ENCODE data around the gene FAM131B. TPM values are rescaled to one million over a fixed set of nuclear protein-coding genes. Genes with fewer than 3 reads are reported as not detected.

The FAM131B gene
- total RNA-seq, 1 experiment from 2014 or later, result 2.2 TPM

DNA sequence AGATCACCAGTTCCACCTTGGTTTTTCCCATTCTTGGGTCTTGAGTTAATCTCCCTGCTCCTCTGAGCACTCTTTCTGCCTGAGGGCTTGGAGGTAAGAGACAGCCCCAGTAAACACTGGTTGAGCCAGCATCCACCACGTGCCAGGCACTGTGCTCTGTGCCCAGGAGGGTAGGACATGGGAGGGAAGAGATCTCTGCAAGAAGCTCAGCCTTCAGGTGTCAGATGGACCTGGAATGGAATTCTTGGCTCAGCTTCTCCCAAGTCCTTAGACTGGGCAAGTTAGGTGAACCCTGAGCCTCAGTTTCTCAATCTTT is 21.1 kb upstream of the FAM131B start:
- peak; percentile 7 for DNase-seq (ENCODE audit: low read depth)

DNA sequence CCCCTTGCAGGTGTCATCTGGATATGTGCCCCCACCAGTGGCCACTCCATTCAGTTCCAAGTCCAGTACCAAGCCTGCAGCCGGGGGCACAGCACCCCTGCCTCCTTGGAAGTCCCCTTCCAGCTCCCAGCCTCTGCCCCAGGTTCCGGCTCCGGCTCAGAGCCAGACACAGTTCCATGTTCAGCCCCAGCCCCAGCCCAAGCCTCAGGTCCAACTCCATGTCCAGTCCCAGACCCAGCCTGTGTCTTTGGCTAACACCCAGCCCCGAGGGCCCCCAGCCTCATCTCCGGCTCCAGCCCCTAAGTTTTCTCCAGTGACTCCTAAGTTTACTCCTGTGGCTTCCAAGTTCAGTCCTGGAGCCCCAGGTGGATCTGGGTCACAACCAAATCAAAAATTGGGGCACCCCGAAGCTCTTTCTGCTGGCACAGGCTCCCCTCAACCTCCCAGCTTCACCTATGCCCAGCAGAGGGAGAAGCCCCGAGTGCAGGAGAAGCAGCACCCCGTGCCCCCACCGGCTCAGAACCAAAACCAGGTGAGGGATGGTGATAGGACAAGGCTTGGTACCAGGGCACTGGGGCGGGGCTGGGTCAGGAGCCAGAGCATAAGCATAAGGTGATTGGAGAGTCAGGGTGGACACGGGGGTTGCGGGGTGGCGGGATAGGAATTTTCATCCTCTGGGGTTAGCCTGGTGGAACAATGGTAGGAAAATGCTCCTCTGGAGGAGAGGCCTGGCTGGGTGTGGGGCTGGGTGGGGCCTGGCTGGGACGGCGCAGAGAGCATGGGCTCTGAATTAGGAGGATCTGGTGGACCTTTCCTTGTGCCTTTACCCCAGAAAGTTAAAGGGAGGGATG is 20.5 kb upstream of the FAM131B start:
- DNase-seq (ENCODE audit: low read depth), result peak; percentile 11

DNA sequence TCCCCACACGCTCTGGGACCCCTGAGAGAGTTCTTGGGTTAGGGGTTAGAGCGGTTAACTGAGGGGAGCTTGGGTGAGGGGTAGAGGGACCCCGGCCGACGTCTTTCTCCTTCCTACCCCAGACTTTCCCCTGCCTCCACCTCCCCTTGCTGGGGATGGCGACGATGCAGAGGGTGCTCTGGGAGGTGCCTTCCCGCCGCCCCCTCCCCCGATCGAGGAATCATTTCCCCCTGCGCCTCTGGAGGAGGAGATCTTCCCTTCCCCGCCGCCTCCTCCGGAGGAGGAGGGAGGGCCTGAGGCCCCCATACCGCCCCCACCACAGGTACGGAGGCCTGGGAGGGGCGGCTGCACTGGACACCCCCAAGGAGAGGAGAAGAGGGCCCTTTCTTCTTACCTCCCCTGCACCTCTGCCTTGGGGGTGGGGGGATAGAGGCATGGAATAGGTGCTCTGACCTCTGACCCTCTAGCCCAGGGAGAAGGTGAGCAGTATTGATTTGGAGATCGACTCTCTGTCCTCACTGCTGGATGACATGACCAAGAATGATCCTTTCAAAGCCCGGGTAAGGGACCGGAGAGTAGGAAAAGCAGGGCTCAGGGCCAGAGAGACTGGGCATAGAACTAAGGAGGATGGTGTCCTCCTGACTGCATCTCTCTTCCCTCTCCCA is 19.7 kb upstream of the FAM131B start:
- DNase-seq (ENCODE audit: low read depth), result peak; percentile 16

DNA sequence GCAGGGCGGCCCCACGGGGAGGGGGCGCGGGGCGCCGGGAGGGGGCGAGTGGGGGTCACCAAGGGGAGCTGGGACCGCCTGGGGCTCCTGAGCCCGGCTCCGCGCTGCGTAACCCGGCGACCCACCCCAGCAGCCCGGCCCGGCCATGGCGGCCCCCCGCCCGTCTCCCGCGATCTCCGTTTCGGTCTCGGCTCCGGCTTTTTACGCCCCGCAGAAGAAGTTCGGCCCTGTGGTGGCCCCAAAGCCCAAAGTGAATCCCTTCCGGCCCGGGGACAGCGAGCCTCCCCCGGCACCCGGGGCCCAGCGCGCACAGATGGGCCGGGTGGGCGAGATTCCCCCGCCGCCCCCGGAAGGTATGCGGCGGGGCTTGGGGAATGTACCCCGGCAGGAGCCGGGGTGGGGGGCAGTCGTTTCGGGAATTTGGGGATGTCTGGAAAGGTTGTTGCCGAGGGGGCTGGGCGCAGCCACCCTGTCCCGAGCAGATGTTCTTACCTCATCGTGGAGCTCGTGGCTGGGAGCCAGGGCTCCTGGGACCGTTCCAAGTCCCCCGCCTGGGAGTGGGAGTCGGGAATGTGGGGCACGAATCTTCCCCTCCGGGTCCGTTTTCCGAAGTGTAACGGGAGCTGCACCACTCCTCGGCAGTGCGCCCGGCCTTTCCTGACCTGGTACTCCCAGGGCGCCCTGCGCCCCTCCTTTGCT is 19.1 kb upstream of the FAM131B start:
- DNase-seq (ENCODE audit: low read depth), result peak; percentile 78

DNA sequence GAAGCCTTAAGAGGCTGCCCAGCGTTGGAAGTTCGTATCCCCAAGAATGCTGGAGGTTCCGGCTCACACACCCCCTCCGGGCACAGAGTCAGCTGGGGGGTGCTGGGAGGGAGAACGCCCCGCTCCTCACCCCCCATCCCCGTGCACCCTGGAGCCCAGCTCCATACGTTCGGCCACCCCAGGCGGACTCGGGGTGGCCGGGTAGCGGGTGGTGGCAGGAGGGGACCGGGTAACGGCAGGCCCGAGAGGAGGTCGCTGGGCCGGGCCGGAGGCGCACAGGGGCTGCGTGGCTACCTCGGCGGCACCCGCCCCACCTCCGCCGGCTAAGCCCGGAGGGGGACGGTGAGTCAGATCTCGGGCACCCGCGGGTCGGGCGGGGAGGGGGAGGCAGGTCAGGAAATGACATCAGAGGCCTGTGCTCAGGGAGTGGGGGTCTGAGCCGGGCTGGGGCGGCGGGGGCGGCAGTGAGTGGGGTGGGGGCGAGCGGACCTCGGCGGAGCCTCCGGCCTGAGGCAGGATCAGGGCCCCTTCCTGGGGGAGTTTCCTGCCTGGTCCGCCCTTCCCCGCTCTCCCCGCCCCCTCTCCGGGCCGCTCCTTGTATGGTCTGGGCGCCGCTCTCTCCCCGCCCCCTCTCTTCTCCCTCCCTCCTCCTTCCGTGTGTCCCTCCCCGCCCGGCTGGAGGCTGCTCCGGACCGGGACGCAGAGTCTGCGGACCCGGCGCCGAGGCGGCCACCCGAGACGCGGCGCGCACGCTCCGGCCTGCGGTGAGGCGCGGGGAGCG is 18.3 kb upstream of the FAM131B start, which contains the start of gene ZYX:
TSS of gene ZYX (plus strand) at position 700 of the 781 bp plus-strand sequence. CDS start 227 bp downstream, outside the sequence.
- DNase-seq (ENCODE audit: low read depth), result peak; percentile 99

DNA sequence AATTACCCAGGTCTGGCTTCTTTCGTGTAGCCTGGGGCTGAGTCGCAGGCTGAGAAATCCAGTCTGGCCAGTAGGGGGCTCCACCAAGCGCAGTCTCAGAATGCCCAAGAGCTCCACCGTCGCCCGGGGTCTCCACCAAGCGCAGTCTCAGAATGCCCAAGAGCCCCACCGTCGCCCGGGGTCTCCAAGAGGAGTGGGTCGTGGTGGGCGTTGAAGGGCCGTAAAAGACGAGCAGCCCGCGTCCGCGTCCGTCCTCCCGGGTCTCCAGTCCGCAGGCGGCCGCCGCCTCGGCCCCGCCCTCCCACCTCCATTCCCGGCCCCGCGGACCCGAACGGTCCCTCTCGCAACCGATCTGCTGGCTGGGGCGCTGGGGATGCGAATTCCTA is 17.7 kb upstream of the FAM131B start:
- DNase-seq (ENCODE audit: low read depth), result peak; percentile 93

DNA sequence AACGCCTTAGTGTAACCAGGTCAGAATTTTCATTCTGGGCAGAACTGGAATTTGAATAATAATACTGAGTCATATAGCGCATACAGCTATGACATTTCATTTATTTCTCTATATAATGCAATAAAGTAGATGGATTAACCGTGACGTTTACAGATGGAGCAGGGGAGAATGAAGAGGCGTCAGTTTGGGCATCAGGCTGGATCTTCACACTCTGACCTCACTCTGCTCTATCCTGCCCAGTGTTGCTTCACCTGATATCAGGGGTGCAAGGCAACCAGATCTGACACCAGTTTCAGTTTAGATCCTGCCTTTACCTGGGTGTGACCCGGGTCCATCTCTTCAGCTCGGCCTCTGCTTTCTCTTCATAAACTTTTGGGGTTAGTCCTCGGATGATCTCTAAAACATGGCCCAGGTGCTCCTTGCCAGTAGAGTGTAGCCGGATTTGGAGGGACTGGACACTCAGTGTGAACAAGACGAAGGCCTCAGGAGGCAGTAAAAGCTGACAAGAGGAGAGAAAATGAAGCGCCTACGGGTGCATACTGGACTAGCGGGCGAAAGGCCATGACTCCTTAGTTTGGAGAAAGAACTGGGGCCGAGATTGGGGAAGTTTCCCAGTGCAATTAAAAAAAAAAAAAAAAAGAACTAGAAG is 17.2 kb upstream of the FAM131B start:
- DNase-seq (ENCODE audit: low read depth), result no peak

DNA sequence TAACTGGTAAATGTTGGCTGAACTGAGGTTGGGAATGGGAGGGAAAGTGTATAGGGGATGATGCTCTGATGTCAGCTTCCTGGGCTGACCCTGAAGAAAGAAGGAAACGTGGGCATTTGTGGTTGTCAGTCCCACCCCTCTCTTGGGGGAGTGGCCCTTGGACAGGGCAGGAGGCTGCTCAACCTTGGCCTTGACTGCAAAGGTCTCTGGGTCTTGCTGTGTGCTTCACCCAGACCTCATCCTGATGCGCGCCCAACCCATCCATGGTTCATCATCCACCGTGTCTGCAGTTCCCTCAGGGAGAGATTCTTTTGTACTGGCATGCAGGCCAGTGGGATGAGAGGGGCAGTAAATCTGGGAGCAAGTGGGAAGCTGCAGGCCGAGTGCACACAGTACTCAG is 13.9 kb upstream of the FAM131B start:
- DNase-seq (ENCODE audit: low read depth), result no peak

DNA sequence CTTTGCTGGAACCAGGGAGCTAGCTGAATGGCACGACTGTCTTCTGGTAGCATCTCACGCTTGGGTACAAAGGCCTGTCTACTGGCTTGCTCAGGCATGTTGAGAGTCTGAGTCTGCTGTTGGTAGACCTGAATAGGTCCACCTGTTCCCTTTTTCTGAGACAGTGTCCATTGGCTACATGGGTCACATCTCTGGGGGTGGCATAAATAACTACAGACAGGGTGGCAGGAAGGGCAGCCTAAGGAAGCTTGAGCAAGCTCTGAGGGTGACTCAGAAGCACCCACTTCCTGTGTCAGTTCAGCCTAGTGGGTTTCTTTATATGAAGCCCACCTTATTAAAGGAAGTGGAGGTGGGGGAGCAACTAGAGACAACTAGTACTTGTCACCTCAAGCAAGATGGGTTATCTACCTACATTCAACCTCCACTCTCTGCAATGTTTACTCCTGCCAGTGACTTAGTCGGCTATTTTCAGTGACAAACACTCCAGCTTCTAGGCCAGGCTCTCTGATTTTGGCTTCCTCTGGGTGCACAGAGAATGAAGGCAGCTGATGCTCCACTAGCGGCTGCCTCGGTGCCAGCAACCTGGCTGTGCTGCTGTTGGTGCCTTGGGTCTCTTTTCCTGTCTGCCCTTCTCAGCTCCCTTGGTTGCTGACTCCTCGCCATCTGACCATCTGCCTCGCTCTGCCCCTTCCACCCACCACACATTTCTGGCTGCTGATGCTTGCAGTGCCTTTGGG is 13.0 kb upstream of the FAM131B start:
- peak; percentile 55 for DNase-seq (ENCODE audit: low read depth)

DNA sequence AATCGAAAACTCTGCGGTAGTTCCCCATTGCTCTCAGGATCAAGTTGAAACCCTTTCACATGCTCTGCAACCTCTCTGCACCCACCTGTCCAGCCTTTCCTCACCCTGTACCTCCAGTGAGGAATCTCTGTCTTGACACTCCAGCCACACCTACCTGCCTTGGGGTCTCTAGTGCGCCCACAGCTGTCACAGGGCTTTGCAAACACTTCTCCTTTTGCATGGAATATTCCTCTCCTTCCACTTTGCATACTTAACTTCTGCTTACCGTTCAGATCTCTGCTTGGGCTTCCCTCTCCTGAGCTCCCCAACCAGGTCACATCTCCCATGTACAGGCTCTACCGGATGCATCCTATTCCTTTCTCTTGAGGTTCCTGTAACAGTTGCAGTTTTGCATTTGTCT is 12.0 kb upstream of the FAM131B start:
- DNase-seq (ENCODE audit: low read depth), result no peak

DNA sequence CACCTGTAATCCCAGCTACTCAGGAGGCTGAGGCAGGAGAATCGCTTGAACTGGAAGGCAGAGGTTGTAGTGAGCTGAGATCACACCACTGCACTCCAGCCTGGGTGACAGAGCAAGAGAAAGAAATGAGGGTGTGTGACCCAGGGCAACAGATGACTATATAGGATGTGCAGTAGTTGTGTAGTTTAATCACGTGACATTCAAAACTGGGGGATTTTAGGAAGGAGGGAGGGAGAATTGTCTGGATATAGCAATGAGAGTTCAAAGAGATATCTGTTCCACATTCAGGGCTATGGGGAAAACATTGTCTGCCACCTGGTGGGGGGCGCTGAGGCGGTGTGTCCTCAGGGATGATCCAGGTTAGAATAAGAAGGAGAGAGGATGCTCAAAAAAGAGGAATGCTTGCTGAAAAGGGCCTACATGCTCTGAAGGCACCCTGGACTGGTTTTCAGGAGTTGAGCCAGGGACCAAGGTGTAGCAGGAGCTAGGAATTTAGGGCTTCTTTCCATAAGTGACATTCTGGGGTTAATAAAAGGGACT is 10.8 kb upstream of the FAM131B start:
- no peak for DNase-seq (ENCODE audit: low read depth)

DNA sequence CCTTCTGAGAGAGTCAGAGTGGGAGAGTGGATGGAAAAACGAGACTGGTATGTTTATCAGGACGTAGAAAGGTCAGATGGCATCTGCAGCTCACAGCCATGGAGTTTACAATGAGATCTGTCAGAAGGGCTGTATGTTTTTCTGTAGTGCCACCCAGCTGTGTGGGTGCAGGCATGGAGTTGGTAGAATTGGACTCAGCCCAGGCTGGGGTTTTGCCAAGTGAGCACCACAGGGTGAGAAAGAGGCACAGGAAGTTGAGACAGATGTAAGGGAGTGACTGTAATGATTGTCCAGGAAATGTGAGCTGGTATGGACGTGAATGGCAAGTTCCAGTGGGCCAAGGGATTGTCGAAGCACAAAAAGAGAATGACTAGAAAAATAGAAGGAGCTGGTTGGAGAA is 9.6 kb upstream of the FAM131B start:
- DNase-seq (ENCODE audit: low read depth), result peak; percentile 77

DNA sequence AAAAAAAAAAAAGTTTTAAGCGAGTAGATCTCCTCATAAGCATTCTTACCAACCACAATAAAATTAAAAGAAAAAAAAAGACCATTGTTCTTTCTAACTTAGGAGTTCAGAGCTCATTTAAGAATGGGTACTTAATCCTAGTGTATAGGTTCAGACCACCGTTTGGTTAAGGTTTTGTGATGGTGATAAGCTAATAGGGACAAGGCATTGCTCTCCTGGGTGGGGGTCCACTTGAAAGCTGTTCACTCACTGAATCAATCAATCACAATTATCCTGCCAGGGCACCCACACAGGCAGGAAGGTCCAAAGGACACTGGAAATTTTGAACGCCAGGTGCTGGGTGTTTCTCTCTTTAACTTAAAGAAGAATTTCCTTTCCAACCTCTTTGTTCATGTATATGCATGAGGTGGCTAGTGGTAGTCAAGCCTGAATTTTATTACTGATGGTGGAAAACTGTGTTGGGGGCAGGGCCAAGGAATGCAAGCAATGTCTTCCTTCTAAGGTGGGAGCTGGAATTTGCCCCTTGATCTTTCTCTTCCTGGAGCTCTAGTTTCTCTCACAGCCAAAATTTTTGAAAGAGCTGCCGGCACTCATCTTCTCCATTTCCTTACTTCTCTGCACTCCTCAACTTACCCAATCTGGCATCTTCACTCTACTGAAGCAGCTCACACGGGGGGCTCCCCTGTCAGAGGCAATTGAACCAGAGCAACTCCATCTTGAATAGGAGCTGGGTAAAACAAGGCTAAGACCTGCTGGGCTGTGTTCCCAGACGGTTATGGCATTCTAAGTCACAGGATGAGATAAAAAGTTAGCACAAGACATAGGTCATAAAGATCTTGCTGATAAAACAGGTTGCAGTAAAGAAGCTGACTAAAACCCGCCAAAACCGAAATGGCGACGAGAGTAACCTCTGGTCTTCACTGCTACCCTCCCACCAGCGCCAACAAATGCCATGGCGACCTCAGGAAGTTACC is 7.5 kb upstream of the FAM131B start:
- no peak for DNase-seq (ENCODE audit: low read depth)

DNA sequence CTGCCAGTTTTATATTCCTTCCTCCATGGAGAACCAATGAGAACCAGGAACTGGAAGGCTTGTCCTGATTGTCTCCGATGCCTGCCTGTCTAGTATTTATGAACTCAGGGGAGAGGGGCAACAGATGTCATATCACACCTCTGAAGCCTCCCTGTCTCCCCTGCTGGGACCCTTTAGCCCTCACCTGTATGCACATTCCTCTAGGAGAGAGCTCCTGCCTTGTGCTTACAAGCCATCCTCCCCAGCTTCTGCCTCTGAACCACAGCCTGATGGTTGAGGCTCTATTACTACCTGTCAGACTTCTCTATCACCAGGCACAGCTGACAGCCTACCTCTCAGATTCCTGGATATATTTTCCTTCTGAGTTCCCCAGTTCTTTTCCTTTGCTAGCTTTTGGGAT is 5.9 kb upstream of the FAM131B start:
- DNase-seq (ENCODE audit: low read depth), result no peak

DNA sequence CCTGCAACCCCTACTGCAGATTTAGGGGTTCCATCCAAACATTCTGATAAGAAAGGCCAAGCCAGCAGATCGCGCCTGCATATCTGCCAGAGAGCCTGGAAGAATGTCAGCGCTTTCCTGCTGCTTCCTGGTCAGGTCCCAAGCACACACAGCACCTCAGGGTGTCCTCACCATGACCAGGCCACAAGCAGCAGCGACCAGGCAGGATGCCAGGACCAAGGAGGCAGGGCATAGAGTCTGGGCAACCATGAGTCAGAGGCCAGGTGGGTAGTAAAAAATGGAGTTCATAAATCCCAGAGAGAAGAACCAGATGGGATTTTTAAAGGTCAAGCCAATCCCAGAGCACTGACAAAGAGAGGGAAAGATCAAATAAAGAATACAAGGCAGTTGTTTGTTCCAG is 5.5 kb upstream of the FAM131B start:
- peak; percentile 88 for DNase-seq (ENCODE audit: low read depth)

DNA sequence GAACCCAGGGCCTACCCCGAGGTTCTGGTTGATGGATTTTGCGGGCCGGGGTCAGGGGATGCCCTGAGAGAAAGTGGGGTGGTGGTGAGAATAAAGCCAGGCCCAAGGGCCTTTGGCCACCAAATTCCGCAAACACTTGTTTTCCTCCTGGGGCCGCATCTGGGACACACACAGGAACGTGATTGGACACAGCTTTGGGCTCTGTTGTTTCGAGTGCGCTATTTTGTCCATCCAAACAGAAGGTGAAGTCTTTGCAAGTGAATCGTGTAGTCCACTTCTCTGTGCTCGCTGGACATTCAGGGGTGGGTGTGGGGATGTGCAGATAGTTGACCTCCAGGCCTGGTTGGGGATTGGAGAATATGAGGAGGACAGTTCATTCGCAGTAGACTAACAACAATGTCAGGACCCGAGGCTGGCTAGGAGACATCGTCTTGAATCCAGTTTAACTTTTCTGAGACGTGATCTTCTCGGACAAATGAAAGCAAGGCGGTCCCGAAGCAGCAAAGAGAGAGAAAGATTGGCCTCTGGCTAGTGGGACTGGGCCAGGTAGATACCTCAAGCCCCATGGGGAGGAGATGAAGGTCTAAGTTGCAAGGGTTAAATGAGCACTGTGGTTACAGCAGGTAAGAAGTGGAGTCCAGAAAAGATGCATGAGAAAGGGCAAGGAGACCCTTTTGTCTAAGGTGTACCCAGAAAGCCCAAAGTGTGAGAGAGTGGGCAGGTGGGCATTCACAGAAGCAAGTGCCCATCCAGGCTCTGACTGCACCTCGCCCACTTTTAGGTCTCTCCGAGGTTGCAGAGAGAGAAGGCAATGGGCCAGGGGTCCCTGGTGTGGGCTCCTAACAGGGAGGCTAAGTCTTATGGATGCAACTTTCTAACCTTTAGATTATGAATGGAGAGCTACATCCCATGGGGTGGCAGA is 764 bp upstream of the FAM131B start:
- no peak for DNase-seq (ENCODE audit: low read depth)

DNA sequence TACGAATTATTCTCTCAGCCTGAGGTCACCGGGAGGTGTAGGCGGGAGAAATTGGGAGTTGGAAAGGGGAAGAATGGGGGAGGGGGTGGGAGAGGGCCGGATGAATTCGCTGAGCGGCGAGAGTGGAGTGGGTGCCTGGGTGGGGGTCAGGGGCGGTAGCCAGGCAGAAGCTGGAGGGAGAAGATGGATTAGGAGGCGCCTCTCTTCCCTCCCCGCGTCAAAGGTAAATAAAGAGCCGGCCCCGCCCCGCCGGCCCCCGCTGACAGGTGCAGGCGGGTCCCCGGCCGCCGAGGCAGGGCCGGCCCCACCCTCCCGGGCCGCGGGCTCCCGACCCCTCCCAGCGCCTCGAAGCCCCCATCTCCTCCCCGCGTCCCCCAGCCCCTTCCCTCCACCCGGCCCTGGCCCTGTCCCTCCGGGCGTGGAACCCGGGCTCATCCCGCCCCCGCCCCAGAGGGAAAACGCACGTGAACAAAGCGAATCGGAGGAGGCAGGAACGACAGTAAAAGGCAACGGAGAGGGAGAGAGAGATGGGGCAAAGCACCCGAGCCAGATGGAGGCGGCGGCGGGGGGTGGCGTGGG is 872 bp downstream of the FAM131B start:
- no peak for DNase-seq (ENCODE audit: low read depth)
